ENCODE results near the gene PEX6.
"Not testable (repeated sequence)": the region's sequence is repeated elsewhere in the genome, so short reads cannot be mapped to it uniquely, and the experiment has no call there.

The PEX6 gene

DNA sequence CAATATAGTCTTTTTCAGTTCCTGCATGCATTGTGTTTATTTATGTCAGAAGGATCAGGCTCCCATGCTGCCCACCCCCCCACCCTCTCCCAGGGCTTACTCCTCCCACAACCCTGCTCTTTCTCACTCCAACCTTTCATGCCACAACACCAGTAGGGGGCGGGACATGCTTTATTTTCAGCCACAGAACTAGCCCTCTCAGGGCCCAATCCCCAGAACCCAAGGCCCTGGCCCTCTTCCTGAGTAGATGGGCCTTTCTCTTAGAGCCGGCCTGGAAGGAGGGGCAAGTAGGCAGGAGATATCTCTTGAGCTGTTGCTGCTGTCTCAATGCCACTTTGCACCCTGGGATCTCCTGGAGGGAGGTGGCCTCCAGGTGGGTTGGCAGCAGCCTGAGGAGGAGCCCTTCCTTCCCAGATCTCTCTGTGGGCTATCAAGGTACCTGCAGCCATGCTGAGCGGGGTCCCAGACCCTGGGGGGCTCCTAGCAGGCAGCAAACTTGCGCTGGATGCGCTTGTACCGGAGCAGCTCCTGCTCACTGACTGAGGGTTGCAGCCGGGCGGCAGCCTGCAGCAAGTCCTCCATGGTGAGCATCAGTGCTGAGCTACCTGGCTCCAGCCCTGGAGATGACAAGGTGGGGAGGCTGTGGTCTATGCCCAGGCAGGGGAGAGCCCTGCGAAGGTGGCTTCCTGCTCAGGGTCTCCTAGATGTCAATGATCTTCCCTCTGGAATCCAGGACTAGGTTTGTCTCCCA is 15.0 kb downstream of the PEX6 start:
- no peak for DNase-seq

DNA sequence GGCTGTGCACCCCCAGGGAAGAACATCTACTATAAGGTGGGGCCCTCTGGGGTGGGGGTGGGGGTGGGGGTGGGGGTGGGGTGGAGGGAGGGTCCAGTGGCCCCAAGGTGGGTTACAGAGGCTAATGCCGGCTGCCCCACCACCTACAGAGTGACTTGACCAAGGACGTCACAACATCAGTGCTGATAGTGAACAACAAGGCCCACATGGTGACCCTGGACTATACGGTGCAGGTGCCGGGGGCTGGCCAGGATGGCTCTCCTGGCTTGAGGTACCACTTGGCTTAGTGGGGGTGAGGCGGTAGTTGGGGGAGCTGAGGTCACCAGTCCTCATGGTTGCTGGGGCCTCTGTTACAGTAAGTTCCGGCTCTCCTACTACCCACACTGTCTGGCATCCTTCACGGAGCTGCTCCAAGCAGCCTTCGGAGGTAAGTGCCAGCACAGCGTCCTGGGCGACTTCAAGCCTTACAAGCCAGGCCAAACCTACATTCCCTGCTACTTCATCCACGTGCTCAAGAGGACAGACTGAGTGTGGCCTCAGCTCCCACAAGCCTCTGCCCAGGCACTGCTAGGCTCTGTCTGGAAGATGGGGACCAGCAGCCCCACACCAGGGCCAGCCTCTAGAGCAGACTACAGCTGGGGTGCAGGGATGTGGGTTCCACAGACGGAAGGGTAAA is 15.7 kb downstream of the PEX6 start:
- no peak for DNase-seq

DNA sequence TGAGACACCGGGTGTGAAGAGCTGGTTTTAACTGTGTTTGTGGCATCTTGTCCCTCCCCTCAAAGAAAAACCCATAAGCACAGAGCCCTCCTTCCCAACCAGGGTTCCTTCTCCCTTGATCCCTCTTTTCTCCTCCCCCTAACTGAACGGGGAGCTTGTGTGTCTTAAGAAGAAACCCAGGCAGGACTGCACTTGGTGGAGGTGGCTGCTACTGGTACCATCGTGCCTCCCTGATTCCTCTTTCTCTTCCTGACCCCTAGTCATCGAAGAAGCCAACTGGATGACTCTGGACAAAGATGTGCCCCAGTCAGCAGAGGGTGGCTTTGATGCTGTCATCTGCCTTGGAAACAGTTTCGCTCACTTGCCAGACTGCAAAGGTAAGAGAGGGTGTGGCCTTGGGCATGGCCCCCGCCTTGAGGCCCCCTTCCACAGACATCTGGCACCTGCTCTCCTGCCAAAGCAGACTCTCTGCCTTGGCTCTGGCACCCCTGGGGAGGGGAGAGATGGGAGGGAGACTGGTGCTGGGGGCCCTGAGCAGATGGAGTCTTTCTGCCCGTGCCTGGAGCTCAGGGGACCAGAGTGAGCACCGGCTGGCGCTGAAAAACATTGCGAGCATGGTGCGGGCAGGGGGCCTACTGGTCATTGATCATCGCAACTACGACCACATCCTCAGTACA is 16.3 kb downstream of the PEX6 start:
- no peak for DNase-seq

DNA sequence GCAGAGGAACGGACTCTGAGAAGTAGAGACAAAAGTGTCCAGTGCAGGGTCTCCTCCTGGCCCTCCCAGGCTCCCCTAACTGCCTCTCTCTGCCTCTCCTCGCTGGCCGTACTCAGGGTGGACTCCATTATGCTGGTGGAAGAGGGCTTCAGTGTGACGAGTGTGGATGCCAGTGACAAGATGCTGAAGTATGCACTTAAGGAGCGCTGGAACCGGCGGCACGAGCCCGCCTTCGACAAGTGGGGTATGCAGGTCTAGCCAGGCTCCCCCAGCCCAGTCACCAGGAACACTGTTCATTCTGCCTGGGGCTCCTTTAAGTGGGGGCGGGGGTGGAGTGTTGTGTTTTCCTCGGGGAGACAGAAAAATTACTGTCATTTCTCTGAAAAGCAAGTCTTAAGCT is 16.9 kb downstream of the PEX6 start:
- DNase-seq = no peak

DNA sequence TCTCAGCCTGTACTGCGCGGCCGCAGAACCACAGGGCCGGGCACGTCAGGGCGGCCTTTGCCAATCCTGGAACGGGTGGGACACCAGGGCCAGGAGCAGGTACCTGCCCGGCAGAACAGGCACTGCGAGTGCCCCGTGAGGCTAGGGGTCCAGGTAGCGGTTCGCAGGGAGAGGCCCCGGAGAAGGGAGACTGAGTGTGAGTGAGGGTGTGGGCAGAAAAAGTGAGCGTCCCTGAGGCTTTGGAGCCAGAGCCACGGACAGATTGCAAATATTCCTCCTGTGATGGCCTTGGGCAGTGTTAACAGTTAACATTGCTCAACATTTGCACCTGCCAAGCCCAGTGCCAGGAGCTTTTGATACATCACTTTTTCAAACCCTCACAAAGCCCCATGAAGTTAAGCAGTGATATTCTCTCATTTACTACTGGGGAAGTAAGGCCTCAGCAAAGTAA is 17.9 kb downstream of the PEX6 start:
- DNase-seq = no peak

DNA sequence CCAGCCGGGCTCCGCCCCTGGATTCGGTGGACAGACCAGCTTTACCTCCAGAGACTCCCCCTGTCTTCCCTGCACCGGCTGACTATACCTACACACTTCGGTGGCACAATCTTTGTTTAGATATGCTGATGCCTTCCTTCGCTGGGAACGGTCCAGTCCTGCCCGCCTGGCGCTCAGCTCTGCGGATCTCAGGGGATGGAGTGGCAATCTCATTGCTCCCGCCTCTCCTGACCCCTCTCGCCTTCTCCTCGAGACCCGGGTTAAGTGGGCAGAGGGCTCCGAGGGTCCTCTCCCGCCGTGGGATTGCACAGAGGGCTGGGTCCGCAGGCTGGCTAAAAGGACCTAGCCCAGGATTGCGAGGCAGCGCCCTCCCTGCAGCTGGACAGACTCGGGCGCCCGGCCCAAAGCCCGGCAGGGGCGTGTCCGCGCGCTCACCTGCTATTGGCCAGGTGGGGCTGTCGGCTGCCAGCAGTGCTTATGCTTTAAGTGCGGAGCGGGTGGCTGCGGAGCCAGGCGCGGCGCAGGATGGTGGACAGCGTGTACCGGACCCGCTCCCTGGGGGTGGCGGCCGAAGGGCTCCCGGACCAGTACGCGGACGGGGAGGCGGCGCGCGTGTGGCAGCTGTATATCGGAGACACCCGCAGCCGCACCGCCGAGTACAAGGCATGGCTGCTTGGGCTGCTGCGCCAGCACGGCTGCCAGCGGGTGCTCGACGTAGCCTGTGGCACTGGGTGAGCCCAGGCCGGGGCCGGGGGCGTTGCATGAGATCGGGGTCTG is 18.6 kb downstream of the PEX6 start, which contains the start of gene GNMT:
Gene GNMT, plus strand, starts transcription at position 512 of the 777 bp plus-strand sequence. Its CDS starts 14 bp downstream, at position 526.
- no peak for DNase-seq

DNA sequence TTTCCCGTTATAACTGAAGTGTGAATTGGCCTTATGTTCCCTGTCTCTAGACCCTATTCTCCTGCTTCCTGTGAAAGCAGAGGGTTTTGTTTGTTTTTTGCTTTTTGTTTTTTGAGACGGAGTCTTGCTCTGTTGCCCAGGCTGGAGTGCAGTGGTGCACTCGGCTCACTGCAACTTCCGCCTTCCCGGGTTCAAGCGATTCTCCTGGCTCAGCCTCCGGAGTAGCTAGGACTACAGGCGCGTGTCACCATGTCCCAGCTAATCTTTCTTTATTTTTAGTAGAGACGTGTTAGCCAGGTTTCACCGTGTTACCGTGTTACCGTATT is 19.1 kb downstream of the PEX6 start:
- DNase-seq = no peak

DNA sequence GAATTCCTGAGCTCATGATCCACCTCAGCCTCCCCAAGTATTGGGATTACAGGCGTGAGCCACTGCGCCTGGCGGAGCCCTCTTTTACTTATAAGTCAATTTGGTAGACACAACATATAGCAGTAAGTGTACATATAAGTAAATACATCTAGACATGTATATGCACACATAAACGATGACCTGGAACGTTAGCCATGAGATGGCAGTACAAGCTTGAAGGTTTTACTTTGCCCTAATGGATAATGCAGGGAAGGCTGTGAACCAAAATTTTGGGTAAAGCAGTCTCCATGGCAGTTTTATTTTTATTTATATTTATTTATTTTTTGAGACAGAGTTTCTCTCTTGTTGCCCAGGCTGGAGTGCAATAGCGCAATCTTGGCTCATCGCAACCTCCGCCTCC is 20.9 kb downstream of the PEX6 start:
- DNase-seq = no peak

DNA sequence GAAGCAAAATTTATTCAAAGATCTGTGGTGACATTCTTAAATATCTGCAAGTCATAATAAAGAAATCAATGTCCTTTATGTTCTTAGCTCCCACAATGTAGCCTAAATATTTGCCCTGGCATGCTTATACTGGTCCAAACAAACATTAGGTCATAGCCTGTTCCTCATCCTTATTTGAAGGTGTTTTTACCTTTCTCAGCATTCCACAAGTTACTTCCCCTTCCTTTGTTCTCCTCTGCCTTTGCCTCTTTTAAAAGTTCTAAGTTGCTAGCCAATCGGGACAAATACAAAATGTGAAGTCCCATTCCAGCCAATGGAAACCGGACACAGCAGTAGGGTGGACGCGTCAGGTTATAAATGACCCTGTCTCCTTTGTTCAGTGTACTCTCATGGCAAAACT is 24.6 kb downstream of the PEX6 start:
- DNase-seq = not testable (repeated sequence)

DNA sequence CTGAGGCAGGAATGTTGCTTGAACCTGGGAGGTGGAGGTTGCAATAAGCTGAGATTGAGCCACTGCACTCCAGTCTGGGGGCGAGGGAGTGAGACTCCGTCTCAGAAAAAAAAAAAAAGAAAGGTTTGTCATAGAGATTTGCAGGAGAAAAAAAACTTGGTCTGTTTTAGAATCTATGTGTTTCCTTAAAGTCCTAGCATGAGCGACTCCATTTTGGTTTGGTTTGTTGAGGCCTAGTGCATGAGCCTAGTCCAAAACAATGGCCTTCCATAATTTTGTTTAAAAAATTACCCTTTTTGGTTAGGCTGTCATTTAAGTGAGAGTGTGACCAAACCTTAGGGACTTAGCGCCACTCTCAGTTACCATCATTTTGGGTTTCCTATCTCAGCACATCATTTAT is 26.6 kb downstream of the PEX6 start:
- DNase-seq = no peak

DNA sequence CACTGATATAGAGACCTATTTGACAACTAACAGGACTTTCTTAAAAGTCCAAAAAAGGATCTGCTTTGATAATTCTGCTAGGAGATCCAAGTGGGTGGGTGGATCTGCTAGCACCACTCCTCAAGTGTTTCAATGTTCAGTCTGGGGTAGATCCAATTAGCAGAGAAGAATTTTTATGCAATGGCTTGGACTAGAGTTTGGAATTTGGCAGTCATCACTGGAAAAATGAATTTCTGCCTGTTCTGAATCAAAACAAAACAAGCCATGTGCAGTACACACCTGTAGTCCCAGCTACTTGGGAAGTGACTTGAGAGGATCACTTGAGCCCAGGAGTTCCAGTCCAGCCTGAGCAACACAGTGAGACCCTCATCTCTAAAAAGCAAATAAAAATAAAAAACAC is 31.0 kb downstream of the PEX6 start:
- DNase-seq = no peak

DNA sequence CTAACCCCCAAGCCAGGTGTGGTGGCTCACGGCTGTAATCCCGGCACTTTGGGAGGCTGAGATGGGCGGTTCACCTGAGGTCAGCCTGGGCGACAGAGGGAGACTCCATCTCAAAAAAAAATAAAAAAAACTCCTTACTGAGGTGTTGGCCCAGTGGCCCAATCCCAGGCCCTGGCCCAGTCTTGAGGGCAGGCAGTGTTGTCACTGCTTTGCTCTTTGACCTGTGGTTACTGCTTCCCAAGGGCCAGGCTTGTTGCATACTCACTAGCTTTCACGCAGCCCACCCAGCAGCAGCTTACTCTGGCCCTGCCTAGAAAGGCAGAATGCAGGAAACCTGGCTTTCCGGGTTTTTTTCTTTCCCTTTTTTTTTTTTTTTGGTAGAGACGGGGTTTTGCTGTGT is 36.5 kb downstream of the PEX6 start:
- DNase-seq = no peak

DNA sequence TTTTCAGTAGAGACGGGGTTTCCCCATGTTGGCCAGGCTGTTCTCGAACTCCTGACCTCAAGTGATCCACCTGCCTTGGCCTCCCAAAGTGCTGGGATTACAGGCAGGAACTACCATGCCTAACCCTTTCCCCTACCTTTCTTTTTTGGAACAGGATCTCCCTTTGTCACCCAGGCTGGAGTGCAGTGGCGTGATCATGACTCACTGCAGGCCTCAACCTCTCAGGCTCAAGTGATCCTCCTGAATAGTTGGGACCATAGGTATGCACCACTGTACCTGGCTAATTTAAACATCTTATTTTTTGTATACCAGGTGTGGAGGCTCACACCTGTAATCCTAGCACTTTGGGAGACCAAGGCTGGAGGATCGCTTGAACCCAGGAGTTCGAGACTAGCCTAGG is 37.6 kb downstream of the PEX6 start:
- not testable (repeated sequence) for DNase-seq

DNA sequence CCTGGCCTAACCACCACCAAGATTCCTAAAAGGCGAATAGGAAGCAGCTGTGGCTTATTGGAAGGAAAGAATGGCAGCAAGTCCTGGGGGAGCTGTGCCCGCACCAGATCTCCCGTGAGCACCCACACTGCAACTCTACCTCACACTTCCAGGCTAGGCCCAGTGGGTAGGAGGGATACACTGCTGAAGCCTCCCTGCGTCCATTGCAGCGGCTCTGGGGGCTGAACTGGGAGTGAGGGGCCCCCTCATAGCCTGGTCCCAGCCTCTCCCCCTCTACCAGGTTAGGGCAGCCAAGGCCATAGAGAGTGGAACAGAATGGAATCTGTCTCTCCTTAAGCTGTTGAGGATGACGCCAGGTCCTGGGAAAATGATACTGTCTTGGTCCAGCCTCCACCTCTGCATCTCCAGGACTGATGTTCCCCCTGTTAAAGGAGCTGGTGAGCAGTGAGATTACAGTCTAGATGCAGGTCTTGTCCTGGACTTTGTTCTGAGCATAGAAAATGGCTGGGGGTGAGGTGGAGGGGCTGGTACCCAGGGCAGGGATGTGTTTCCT is 38.4 kb downstream of the PEX6 start:
- no peak for DNase-seq

DNA sequence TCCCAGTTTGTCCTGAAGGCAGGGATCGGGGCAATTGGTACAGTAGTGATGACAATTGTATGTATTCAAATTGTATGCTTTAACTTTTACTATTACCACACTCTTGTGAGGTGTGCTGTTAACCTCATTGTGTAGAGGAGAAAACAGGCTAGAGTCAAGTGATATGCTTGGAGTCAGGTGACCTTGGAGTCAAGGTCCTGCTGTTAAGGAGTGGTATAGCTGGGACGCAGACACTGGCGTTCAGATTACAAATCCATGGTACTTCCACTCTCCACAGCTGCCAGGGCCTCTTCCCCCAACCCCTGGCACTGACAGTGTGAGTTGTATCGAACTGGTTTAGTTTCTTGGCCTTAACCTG is 39.2 kb downstream of the PEX6 start:
- no peak for DNase-seq

DNA sequence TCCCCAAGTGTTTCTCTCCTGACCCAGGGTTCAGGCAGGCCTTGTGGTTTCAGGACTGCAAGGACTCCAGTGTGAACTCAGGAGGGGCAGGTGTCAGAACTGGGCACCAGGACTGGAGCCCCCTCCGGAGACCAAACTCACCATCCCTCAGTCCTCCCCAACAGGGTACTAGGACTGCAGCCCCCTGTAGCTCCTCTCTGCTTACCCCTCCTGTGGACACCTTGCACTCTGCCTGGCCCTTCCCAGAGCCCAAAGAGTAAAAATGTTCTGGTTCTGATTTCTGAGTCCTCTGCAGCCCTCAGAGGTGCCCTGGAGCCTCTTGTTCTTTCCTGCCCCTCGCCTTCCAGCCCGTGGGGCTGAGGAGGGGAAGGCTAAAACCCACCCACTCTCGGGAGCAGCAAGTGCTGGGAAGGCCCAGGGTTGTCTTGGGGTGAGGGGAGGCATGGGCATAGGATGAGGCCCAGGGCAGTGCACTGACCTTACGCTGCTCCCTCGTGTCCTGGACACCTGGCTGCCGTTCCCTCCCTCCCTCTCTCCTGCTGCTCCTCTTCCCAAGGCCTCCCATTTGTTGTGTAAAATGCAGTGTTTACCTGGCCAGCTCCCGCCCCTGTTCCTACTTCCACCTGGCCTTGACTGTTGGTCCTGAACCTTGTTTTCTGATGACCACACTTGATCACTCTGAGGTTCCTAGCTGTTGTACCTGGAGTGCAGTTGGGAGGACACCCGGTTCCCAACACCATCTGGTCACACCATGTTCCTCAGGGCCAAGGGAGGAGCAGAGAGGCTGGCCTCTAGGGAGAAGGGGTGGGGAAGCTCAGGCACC is 39.8 kb downstream of the PEX6 start:
- DNase-seq = no peak

DNA sequence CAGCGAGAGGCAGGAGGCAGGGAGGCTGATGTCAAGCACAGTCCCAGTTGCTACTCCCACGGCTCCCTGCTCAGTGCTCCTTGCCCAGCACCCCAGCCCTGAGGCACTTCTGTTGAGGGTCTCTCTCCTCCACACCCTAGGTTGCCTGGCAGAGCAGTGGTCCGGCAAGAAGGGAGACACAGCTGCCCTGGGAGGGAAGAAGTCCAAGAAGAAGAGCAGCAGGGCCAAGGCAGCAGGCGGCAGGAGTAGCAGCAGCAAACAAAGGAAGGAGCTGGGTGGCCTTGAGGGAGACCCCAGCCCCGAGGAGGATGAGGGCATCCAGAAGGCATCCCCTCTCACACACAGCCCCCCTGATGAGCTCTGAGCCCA is 40.6 kb downstream of the PEX6 start:
- no peak for DNase-seq

DNA sequence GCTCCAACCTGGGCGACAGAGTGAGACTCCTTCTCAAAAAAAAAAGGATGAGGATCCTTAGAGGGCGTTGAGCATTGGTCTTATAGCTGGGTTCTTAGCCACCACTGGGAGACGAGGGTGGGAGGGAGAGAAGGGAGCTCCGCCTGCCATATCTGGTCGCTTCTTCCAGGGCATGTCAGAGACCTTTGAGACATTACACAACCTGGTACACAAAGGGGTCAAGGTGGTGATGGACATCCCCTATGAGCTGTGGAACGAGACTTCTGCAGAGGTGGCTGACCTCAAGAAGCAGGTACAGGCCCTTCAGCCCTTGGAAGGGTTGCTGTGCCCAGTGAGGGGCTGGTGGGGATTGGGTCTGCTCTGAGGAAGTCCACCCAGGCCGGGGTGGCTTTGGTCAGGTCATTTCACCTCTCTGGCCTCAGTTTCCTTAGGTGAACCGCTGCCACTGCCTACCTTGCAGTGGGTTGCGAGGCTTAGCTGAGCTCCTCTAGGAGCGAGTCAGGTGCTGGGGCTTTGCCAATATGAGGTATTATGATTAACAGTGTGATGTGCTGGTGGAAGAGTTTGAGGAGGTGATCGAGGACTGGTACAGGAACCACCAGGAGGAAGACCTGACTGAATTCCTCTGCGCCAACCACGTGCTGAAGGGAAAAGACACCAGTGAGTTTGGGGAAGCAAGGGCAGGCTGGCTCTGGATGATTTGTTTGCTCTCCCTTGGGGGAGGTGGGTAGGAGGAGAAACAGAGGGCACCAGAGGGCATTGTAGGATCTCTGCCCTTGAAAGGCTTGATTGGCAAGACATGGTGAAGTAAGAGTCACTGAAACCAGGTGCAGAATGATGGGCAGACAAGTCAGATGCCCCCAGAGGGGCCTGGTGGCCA is 41.2 kb downstream of the PEX6 start:
- no peak for DNase-seq

DNA sequence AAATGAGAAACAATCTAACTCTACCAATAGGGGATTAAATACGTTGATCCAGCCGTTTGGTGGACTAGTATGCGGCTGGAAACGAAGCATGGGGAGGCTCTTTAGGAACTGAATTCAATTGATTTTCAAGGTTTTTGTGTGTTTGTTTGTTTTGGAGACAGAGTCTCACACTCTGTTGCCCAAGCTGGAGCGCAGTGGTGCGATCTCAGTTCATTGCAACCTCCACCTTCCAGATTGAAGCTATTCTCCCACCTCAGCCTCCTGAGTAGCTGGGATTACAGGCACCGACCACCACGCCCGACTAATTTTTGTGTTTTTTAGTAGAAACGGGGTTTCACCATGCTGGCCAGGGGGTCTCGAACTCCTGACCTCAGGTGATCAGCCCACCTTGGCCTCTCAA is 42.6 kb downstream of the PEX6 start:
- no peak for DNase-seq

DNA sequence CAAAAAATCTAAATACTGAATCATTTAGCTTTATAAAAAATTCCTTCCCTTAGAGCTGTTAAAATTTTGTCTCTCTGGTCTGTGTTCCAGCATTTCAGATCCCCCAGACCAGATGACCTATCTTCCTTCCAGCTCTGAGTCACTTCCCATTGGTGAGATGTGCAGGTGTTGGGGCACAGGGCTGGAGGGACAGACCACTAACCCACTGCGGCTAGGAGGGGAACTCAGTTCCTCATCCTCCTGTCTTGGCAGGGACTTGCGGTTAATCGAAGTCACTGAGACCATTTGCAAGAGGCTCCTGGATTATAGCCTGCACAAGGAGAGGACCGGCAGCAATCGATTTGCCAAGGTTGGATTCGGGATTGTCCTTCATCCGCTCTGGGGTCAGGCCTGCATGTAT is 43.7 kb downstream of the PEX6 start:
- no peak for DNase-seq

DNA sequence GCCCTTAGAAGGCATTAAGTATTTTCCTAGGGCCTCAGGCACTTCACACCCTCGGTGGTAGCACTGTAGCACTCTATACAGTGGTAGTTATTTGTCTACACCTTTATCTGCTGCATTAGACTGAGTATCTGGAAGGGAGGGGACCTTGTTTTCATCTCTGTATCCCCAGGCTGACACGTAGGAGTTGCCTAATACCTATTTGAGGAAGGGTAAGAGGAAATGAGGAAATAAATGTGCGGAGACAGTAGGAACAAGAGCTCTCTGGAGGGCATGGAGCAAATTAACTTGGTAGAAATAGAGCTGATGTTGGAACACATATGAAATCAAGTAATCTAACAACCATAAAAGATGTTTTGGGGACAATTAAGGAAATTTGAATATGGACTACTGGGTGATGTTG is 45.8 kb downstream of the PEX6 start:
- DNase-seq = no peak

All from NCI-H1436 treated with DMSO at 0.1 percent for 48 hours (cell line).